Measurements from ENCODE around the gene EML1. TPM values are rescaled to one million over a fixed set of nuclear protein-coding genes. Genes with fewer than 3 reads are reported as not detected.

Gene EML1
- total and polyA plus RNA-seq, 2 of the 13 experiments (the other 11 are each of a cell fraction or from before 2014, with no cell fraction given) = 0.59 to 1.7 TPM

- TF ChIP-seq SOX6 (IDR thresholded peaks at IDR 0.05) = no peak
- peak; percentile 17; the same call in 1 of the 2 replicates for TF ChIP-seq SOX6 (CRISPR knock-in tag; IDR thresholded peaks at IDR 0.05)
- TF ChIP-seq, protein P1, sequence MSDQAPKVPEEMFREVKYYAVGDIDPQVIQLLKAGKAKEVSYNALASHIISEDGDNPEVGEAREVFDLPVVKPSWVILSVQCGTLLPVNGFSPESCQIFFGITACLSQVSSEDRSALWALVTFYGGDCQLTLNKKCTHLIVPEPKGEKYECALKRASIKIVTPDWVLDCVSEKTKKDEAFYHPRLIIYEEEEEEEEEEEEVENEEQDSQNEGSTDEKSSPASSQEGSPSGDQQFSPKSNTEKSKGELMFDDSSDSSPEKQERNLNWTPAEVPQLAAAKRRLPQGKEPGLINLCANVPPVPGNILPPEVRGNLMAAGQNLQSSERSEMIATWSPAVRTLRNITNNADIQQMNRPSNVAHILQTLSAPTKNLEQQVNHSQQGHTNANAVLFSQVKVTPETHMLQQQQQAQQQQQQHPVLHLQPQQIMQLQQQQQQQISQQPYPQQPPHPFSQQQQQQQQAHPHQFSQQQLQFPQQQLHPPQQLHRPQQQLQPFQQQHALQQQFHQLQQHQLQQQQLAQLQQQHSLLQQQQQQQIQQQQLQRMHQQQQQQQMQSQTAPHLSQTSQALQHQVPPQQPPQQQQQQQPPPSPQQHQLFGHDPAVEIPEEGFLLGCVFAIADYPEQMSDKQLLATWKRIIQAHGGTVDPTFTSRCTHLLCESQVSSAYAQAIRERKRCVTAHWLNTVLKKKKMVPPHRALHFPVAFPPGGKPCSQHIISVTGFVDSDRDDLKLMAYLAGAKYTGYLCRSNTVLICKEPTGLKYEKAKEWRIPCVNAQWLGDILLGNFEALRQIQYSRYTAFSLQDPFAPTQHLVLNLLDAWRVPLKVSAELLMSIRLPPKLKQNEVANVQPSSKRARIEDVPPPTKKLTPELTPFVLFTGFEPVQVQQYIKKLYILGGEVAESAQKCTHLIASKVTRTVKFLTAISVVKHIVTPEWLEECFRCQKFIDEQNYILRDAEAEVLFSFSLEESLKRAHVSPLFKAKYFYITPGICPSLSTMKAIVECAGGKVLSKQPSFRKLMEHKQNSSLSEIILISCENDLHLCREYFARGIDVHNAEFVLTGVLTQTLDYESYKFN (CRISPR knock-in tag; conservative IDR thresholded peaks at IDR 0.05) = no peak
- TF ChIP-seq, protein P2, sequence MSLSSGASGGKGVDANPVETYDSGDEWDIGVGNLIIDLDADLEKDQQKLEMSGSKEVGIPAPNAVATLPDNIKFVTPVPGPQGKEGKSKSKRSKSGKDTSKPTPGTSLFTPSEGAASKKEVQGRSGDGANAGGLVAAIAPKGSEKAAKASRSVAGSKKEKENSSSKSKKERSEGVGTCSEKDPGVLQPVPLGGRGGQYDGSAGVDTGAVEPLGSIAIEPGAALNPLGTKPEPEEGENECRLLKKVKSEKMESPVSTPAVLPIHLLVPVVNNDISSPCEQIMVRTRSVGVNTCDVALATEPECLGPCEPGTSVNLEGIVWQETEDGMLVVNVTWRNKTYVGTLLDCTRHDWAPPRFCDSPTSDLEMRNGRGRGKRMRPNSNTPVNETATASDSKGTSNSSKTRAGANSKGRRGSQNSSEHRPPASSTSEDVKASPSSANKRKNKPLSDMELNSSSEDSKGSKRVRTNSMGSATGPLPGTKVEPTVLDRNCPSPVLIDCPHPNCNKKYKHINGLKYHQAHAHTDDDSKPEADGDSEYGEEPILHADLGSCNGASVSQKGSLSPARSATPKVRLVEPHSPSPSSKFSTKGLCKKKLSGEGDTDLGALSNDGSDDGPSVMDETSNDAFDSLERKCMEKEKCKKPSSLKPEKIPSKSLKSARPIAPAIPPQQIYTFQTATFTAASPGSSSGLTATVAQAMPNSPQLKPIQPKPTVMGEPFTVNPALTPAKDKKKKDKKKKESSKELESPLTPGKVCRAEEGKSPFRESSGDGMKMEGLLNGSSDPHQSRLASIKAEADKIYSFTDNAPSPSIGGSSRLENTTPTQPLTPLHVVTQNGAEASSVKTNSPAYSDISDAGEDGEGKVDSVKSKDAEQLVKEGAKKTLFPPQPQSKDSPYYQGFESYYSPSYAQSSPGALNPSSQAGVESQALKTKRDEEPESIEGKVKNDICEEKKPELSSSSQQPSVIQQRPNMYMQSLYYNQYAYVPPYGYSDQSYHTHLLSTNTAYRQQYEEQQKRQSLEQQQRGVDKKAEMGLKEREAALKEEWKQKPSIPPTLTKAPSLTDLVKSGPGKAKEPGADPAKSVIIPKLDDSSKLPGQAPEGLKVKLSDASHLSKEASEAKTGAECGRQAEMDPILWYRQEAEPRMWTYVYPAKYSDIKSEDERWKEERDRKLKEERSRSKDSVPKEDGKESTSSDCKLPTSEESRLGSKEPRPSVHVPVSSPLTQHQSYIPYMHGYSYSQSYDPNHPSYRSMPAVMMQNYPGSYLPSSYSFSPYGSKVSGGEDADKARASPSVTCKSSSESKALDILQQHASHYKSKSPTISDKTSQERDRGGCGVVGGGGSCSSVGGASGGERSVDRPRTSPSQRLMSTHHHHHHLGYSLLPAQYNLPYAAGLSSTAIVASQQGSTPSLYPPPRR (CRISPR knock-in tag; IDR thresholded peaks at IDR 0.05; ENCODE audit: borderline replicate concordance) = no peak
- no peak for TF ChIP-seq ATRX (CRISPR knock-in tag; IDR thresholded peaks at IDR 0.05; ENCODE audit: borderline replicate concordance)
- TF ChIP-seq HINFP (CRISPR knock-in tag; IDR thresholded peaks at IDR 0.05; ENCODE audit: low read depth) = peak; percentile 78
- TF ChIP-seq, protein P3, sequence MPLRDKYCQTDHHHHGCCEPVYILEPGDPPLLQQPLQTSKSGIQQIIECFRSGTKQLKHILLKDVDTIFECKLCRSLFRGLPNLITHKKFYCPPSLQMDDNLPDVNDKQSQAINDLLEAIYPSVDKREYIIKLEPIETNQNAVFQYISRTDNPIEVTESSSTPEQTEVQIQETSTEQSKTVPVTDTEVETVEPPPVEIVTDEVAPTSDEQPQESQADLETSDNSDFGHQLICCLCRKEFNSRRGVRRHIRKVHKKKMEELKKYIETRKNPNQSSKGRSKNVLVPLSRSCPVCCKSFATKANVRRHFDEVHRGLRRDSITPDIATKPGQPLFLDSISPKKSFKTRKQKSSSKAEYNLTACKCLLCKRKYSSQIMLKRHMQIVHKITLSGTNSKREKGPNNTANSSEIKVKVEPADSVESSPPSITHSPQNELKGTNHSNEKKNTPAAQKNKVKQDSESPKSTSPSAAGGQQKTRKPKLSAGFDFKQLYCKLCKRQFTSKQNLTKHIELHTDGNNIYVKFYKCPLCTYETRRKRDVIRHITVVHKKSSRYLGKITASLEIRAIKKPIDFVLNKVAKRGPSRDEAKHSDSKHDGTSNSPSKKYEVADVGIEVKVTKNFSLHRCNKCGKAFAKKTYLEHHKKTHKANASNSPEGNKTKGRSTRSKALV (CRISPR knock-in tag; IDR thresholded peaks at IDR 0.05) = no peak
- TF ChIP-seq SALL1 (CRISPR knock-in tag; IDR thresholded peaks at IDR 0.05) = peak; percentile 50
- TF ChIP-seq EP300 (IDR thresholded peaks at IDR 0.05; ENCODE audit: low read depth in 2 of 2, low read length in 2 of 2) = no peak
- no peak for TF ChIP-seq EP300 (CRISPR knock-in tag; IDR thresholded peaks at IDR 0.05; ENCODE audit: borderline replicate concordance)
- TF ChIP-seq AKAP8 (CRISPR knock-in tag; IDR thresholded peaks at IDR 0.05) = 0 out of 2 replicates have a peak, but pooled peaks have one; percentile 28
- TF ChIP-seq TERF1 (CRISPR knock-in tag; IDR thresholded peaks at IDR 0.05) = no peak
- TF ChIP-seq ZNF501 (CRISPR knock-in tag; IDR thresholded peaks at IDR 0.05) = peak; percentile 55; the same call in 1 of the 2 replicates
- no peak for TF ChIP-seq NAIF1 (CRISPR knock-in tag; IDR thresholded peaks at IDR 0.05; ENCODE audit: borderline replicate concordance)
These were observed 178.1 kb downstream of the EML1 start (continued) for GRCh38 chr14:99971087-99971940.
